ENCODE measurements around the gene PLEK. TPM values are rescaled to one million over a fixed set of nuclear protein-coding genes. Genes with fewer than 3 reads are reported as not detected.
A peak's percentile ranks its signal among the peaks of the same experiment; 100 is the strongest.

The PLEK gene
- total and polyA plus RNA-seq, 2 of the 13 experiments (the other 11 are each of a cell fraction or from before 2014, with no cell fraction given), result not detected

DNA sequence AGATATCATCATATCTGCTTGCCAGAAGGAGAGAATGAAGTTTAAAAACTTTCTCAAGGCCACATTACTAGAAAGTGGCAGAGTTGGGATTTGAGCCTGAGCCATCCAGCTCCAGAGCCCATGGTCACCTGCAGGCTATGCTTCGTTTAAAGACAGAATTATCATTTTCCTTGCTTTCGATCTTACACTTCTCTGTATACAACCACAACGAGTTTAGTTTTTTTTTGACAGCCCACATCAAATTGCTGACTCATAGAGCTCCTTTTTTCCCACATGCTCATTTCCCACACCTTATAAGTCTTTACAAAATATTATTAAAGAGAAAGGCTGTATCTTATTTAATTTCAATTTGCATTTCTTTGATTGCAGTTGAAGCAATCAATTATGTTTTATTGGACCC, 6.5 kb downstream of the PLEK start:
- in situ Hi-C loops (cut with HindIII; ENCODE audit: extremely low pct_ligation_motif_present, low pct_unique_long_range_greater_than_20kb) (no loop called here), intact Hi-C loops (cut with micrococcal nuclease; ENCODE audit: unreplicated experiment) (no loop called here)
- no TSS peak for BruUV-seq (replicated peaks)
- Histone ChIP-seq H3K4me1 (ENCODE audit: insufficient read depth, low read length) (no peaks in the 10 kb centered on the region), H3K9me3 (ENCODE audit: low read length) (no peaks in the 10 kb centered on the region), H3K4me2 (ENCODE audit: low read depth, low read length) (no peak overlapping the region), H3K36me3 (replicated peaks in 1 of 2; ENCODE audit: control insufficient read depth in 1 of 2, insufficient read depth in 2 of 2, low read length in 2 of 2) (no peaks in the 10 kb centered on the region), H3K79me2 (ENCODE audit: insufficient read depth, low read length) (no peaks in the 10 kb centered on the region), H3K4me3 (replicated peaks in 1 of 3; ENCODE audit: insufficient read depth in 1 of 3, low read depth in 2 of 3, low read length in 3 of 3) (no peak overlapping the region), H2AFZ (ENCODE audit: low read length) (no peak overlapping the region), H3K27me3 (ENCODE audit: control insufficient read depth in 1 of 2, insufficient read depth in 2 of 2, low read length in 2 of 2) (no peaks in the 10 kb centered on the region; a peak in 1 of 5 replicates), H3K9ac (ENCODE audit: insufficient read depth, low read depth, low read length) (no peak overlapping the region), H3K27ac (ENCODE audit: extremely low read length, insufficient read depth, low read length) (no peak overlapping the region), H4K20me1 (ENCODE audit: insufficient read depth, low read length) (no peaks in the 10 kb centered on the region)
- ChIA-PET POLR2A (no interaction called here), CTCF (ENCODE audit: low intra/inter-chr PET ratio, low total read pairs) (no interaction called here)
- WGBS (ENCODE audit: low lambda C conversion rate), result 3% methylated on average over 3 of the region's 3 CpGs
- FAIRE-seq (no peak), DNase-seq (ENCODE audit: low spot score) (no peak), ATAC-seq (no peak)
- TF ChIP-seq AKAP8 (CRISPR knock-in tag; IDR thresholded peaks at IDR 0.05) (no peak), SMARCC2 (IDR thresholded peaks at IDR 0.05) (no peak), RNF2 (conservative IDR thresholded peaks at IDR 0.05; ENCODE audit: low read depth) (peak; percentile 77; the same call in 1 of the 2 replicates), YEATS2 (CRISPR knock-in tag; IDR thresholded peaks at IDR 0.05; ENCODE audit: borderline replicate concordance) (no peak), MAFK (conservative IDR thresholded peaks at IDR 0.05 in 1 of 2, IDR thresholded peaks at IDR 0.05 in 1 of 2; ENCODE audit: low read length in 2 of 2) (peak in 1 of 2 experiments; percentile 15; a peak in 1 of 4 replicates), ZNF790 (CRISPR knock-in tag; IDR thresholded peaks at IDR 0.05; ENCODE audit: borderline replicate concordance) (no peak)

DNA sequence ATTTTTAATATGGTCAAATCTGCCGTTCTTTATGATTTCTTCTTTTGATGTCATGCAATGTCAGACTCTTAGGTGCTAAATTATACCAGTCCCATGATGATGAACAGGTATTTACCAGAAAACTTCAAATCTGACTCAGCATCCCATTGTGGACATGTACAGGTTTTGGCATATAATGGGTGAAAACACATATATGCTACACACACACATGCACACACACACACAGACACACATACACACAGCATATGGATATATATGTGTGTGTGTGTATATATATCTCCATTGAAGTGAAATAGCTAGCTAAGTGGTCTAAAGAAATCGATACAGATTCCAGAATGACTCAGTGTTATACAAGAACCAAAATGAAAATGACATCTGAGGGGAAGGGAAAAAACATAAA, 7.4 kb downstream of the PLEK start:
- ChIA-PET CTCF (ENCODE audit: low intra/inter-chr PET ratio, low total read pairs) (no interaction called here), POLR2A (no interaction called here)
- 1% methylated on average over 2 of the region's 2 CpGs for WGBS (ENCODE audit: low lambda C conversion rate)
- in situ Hi-C loops (cut with HindIII; ENCODE audit: extremely low pct_ligation_motif_present, low pct_unique_long_range_greater_than_20kb), result no loop called here
- Histone ChIP-seq H3K79me2 (ENCODE audit: insufficient read depth, low read length) (no peaks in the 10 kb centered on the region), H3K4me2 (ENCODE audit: low read depth, low read length) (no peak overlapping the region), H2AFZ (ENCODE audit: low read length) (no peak overlapping the region), H4K20me1 (ENCODE audit: insufficient read depth, low read length) (no peaks in the 10 kb centered on the region), H3K9me3 (ENCODE audit: low read length) (no peaks in the 10 kb centered on the region), H3K36me3 (replicated peaks in 1 of 2; ENCODE audit: control insufficient read depth in 1 of 2, insufficient read depth in 2 of 2, low read length in 2 of 2) (no peaks in the 10 kb centered on the region), H3K4me3 (replicated peaks in 1 of 3; ENCODE audit: insufficient read depth in 1 of 3, low read depth in 2 of 3, low read length in 3 of 3) (no peak overlapping the region), H3K27me3 (ENCODE audit: control insufficient read depth in 1 of 2, insufficient read depth in 2 of 2, low read length in 2 of 2) (no peaks in the 10 kb centered on the region; a peak in 1 of 5 replicates), H3K4me1 (ENCODE audit: insufficient read depth, low read length) (no peaks in the 10 kb centered on the region), H3K9ac (ENCODE audit: insufficient read depth, low read depth, low read length) (no peak overlapping the region), H3K27ac (ENCODE audit: extremely low read length, insufficient read depth, low read length) (no peak overlapping the region)
- BruUV-seq (replicated peaks), result no TSS peak
- no peak for FAIRE-seq
- no peak for DNase-seq (ENCODE audit: low spot score)
- no peak for ATAC-seq
- intact Hi-C loops (cut with micrococcal nuclease; ENCODE audit: unreplicated experiment), result no loop called here
- TF ChIP-seq TOPORS (CRISPR knock-in tag; IDR thresholded peaks at IDR 0.05), result no peak
- no peak for TF ChIP-seq ZIK1 (CRISPR knock-in tag; IDR thresholded peaks at IDR 0.05; ENCODE audit: borderline replicate concordance, low read depth)
- no peak for TF ChIP-seq MYNN (CRISPR knock-in tag; IDR thresholded peaks at IDR 0.05; ENCODE audit: low read depth)
- no peak for TF ChIP-seq CBX1 (IDR thresholded peaks at IDR 0.05; ENCODE audit: low read depth)
- TF ChIP-seq KLF11 (CRISPR knock-in tag; IDR thresholded peaks at IDR 0.05), result no peak
- TF ChIP-seq RXRA (CRISPR knock-in tag; IDR thresholded peaks at IDR 0.05), result no peak
- no peak for TF ChIP-seq POLR2A (IDR thresholded peaks at IDR 0.05; ENCODE audit: insufficient read depth in 1 of 2, low read depth in 2 of 2, low read length in 2 of 2)
- TF ChIP-seq HCFC1 (IDR thresholded peaks at IDR 0.05; ENCODE audit: low read depth, low read length), result no peak

Data from HepG2 (cell line).